Measurements from ENCODE around the gene MCRS1. TPM values are rescaled to one million over a fixed set of nuclear protein-coding genes. Genes with fewer than 3 reads are reported as not detected.

The MCRS1 gene
- polyA plus RNA-seq, 3 donors, result 50.3 to 88.8 (median 52.3) TPM

- WGBS (ENCODE audit: insufficient coverage), result no CpG with 5 or more reads among the region's 1 CpG
- H3K4me2 ChIP-seq (replicated peaks; ENCODE audit: extremely low read depth, low read length, poor library complexity, severe bottlenecking), result no peak overlapping the region
- intact Hi-C loops (cut with micrococcal nuclease), result no loop called here
Observed at GRCh38 chr12:49529414-49529813, 38.5 kb downstream of the MCRS1 start.

GRCh38 chr12:49527361-49528130 lies 40.4 kb downstream of the MCRS1 start:
- Histone ChIP-seq H3K36me3 (replicated peaks in 1 of 2; ENCODE audit: control insufficient read depth in 1 of 2, insufficient read depth in 2 of 2, low read length in 2 of 2) (peaks cover 6 to 17% of the 10 kb centered on the region in 2 donors), H3K4me3 (replicated peaks in 1 of 3; ENCODE audit: low read depth in 2 of 3, low read length in 3 of 3) (no peak overlapping the region), H3K4me2 (replicated peaks; ENCODE audit: extremely low read depth, low read length, poor library complexity, severe bottlenecking) (no peak overlapping the region), H4K20me1 (ENCODE audit: insufficient read depth, low read length) (no peaks in the 10 kb centered on the region), H3K4me1 (ENCODE audit: control insufficient read depth in 1 of 2, insufficient read depth in 2 of 2, low read length in 2 of 2) (peaks cover 7 to 10% of the 10 kb centered on the region in 2 donors), H3K27me3 (ENCODE audit: control insufficient read depth in 2 of 2, insufficient read depth in 2 of 2, low read length in 2 of 2) (no peaks in the 10 kb centered on the region), H3K9me3 (replicated peaks in 1 of 2; ENCODE audit: control insufficient read depth in 1 of 2, insufficient read depth in 1 of 2, low read length in 2 of 2) (no peaks in the 10 kb centered on the region), H3K27ac (ENCODE audit: low read depth in 1 of 2, low read length in 2 of 2) (no peak overlapping the region), H3K9ac (ENCODE audit: insufficient read depth, low read length, poor library complexity, severe bottlenecking) (no peak overlapping the region), H2AFZ (ENCODE audit: insufficient read depth, low read depth, low read length, poor library complexity, severe bottlenecking) (no peak overlapping the region), H3K79me2 (ENCODE audit: insufficient read depth, low read length) (no peaks in the 10 kb centered on the region)
- H3K27me3 Mint-ChIP-seq (ENCODE audit: low read depth in 3 of 3), result no peaks in the 10 kb centered on the region
- peaks cover 14 to 20% of the 10 kb centered on the region in 2 donors for H3K36me3 Mint-ChIP-seq
- peak overlapping the region in 1 of 7 donors; percentile 0 for H3K27ac Mint-ChIP-seq
- WGBS (ENCODE audit: insufficient coverage), result 100% methylated on average over 3 of the region's 7 CpGs
- peaks cover 4% of the 10 kb centered on the region for H3K4me1 Mint-ChIP-seq
- intact Hi-C loops (cut with micrococcal nuclease), result no loop called here
- DNase-seq, result no peak
- no peaks in the 10 kb centered on the region for H3K9me3 Mint-ChIP-seq
- no peak for TF ChIP-seq CTCF (IDR thresholded peaks at IDR 0.05)
- H3K4me3 Mint-ChIP-seq, result no peak overlapping the region

More at GRCh38 chr12:49529414-49529813, 38.5 kb downstream of the MCRS1 start:
- H3K9me3 ChIP-seq (replicated peaks in 1 of 2; ENCODE audit: control insufficient read depth in 1 of 2, insufficient read depth in 1 of 2, low read length in 2 of 2), result no peaks in the 10 kb centered on the region
- H3K36me3 ChIP-seq (replicated peaks in 1 of 2; ENCODE audit: control insufficient read depth in 1 of 2, insufficient read depth in 2 of 2, low read length in 2 of 2), result peaks cover 6 to 17% of the 10 kb centered on the region in 2 donors
- H3K4me1 ChIP-seq (ENCODE audit: control insufficient read depth in 1 of 2, insufficient read depth in 2 of 2, low read length in 2 of 2), result peaks cover 7 to 10% of the 10 kb centered on the region in 2 donors
- H3K27me3 ChIP-seq (ENCODE audit: control insufficient read depth in 2 of 2, insufficient read depth in 2 of 2, low read length in 2 of 2), result no peaks in the 10 kb centered on the region
- no peaks in the 10 kb centered on the region for H4K20me1 ChIP-seq (ENCODE audit: insufficient read depth, low read length)
- Mint-ChIP-seq H3K4me3 (no peak overlapping the region), H3K9me3 (no peaks in the 10 kb centered on the region), H3K4me1 (peaks cover 4% of the 10 kb centered on the region), H3K36me3 (peaks cover 14 to 16% of the 10 kb centered on the region in 2 donors), H3K27me3 (ENCODE audit: low read depth in 3 of 3) (peaks cover 4 to 5% (median 5%) of the 10 kb centered on the region in 3 donors), H3K27ac (no peak overlapping the region)
- TF ChIP-seq CTCF (IDR thresholded peaks at IDR 0.05), result no peak
- H2AFZ ChIP-seq (ENCODE audit: insufficient read depth, low read depth, low read length, poor library complexity, severe bottlenecking), result no peak overlapping the region
- DNase-seq, result peak; percentile 31 to 62 (median 54)
- no peak overlapping the region for H3K27ac ChIP-seq (ENCODE audit: low read depth in 1 of 2, low read length in 2 of 2)
- no peak overlapping the region for H3K9ac ChIP-seq (ENCODE audit: insufficient read depth, low read length, poor library complexity, severe bottlenecking)
- no peak overlapping the region for H3K4me3 ChIP-seq (replicated peaks in 1 of 3; ENCODE audit: low read depth in 2 of 3, low read length in 3 of 3)
- no peaks in the 10 kb centered on the region for H3K79me2 ChIP-seq (ENCODE audit: insufficient read depth, low read length)
